Hepatocyte (in vitro differentiated cells): ENCODE measurements around the gene SFXN5.

Experiments
- CTCF ChIP-seq: fragments of 200-600 bp; sonication (generic); IDR thresholded peaks from 2 replicates; pipeline ENCODE4 v1.5.1; 2016; ENCODE audit warnings: antibody characterized with exemption, mild to moderate bottlenecking; ENCODE audit not compliant: poor library complexity
- EZH2 ChIP-seq: fragments of 200-600 bp; sonication (generic); IDR thresholded peaks from 2 replicates; pipeline ENCODE4 v1.6.1; 2016; ENCODE audit warnings: antibody characterized with exemption, mild to moderate bottlenecking, borderline replicate concordance

- TF ChIP-seq CTCF (no peak), EZH2 (no peak)
Observed at GRCh38 chr2:72919414-72920317, 151.8 kb downstream of the SFXN5 start.
